NCI-H2107 treated with DMSO at 0.1 percent for 48 hours (cell line): ENCODE measurements around the gene ENKD1.
A peak's percentile ranks its signal among the peaks of the same experiment; 100 is the strongest.

Experiments
- DNase-seq: peaks from one replicate; lab custom pipeline; 2025; ENCODE audit not compliant: unreplicated experiment; lab: John Stamatoyannopoulos, UW

ENKD1 gene

GRCh38 chr16:67679935-67680897, 13.7 kb upstream of the ENKD1 start:
- no peak for DNase-seq

GRCh38 chr16:67678354-67679023, 11.9 kb upstream of the ENKD1 start:
- DNase-seq, result no peak

- DNase-seq, result no peak
Measured at GRCh38 chr16:67677712-67678111, 11.2 kb upstream of the ENKD1 start.

GRCh38 chr16:67676939-67677338, 10.4 kb upstream of the ENKD1 start:
- no peak for DNase-seq

GRCh38 chr16:67676516-67676915, 10.0 kb upstream of the ENKD1 start:
- DNase-seq, result no peak

GRCh38 chr16:67675999-67676398, 9.4 kb upstream of the ENKD1 start:
- DNase-seq, result no peak

- DNase-seq, result no peak
Measured at GRCh38 chr16:67675579-67675935, 9.0 kb upstream of the ENKD1 start.

GRCh38 chr16:67674851-67675578, 8.5 kb upstream of the ENKD1 start:
- DNase-seq, result no peak

GRCh38 chr16:67673712-67674580, 7.4 kb upstream of the ENKD1 start:
- DNase-seq, result peak; percentile 27

- DNase-seq, result no peak
Measured at GRCh38 chr16:67672739-67673662, 6.5 kb upstream of the ENKD1 start.

- DNase-seq, result no peak
Measured at GRCh38 chr16:67672306-67672705, 5.8 kb upstream of the ENKD1 start.

GRCh38 chr16:67669499-67670101, 3.0 kb upstream of the ENKD1 start:
- DNase-seq, result no peak

GRCh38 chr16:67668495-67669157, 2.1 kb upstream of the ENKD1 start:
- no peak for DNase-seq

GRCh38 chr16:67667817-67668494, 1.4 kb upstream of the ENKD1 start:
- DNase-seq, result peak; percentile 92

- DNase-seq, result no peak
Measured at GRCh38 chr16:67667453-67667816, 885 bp upstream of the ENKD1 start.

GRCh38 chr16:67666032-67666551, 458 bp downstream of the ENKD1 start:
- DNase-seq, result no peak

GRCh38 chr16:67665598-67665997, 952 bp downstream of the ENKD1 start:
- no peak for DNase-seq

- no peak for DNase-seq
Measured at GRCh38 chr16:67664871-67665270, 1.7 kb downstream of the ENKD1 start.
